Suprapubic skin (tissue), 4 donors: ENCODE measurements around the gene PPP1R26. TPM values are rescaled to one million over a fixed set of nuclear protein-coding genes. Genes with fewer than 3 reads are reported as not detected.

Experiments
- DNase-seq, 2 donors: peaks; one replicate each; pipeline ENCODE4 v3.0.0-alpha.2; 2019; ENCODE audit warnings: low spot score in 2 of 2
- H3K27ac ChIP-seq: fragments of 200-600 bp; sonication (generic); one replicate; pipeline ENCODE4 v1.5.1; 2019
- H3K27me3 ChIP-seq: fragments of 200-600 bp; sonication (generic); one replicate; pipeline ENCODE4 v1.5.1; 2019
- H3K36me3 ChIP-seq: fragments of 200-600 bp; sonication (generic); one replicate; pipeline ENCODE4 v1.5.1; 2019
- H3K4me1 ChIP-seq: fragments of 200-600 bp; sonication (generic); one replicate; pipeline ENCODE4 v1.5.1; 2019
- H3K4me3 ChIP-seq: fragments of 200-600 bp; sonication (generic); one replicate; pipeline ENCODE4 v1.5.1; 2019; ENCODE audit warnings: mild to moderate bottlenecking
- H3K9me3 ChIP-seq: fragments of 200-600 bp; sonication (generic); one replicate; pipeline ENCODE4 v1.5.1; 2019
- CTCF ChIP-seq, 2 donors: fragments of 200-600 bp in 1 of 2; fragments of 450-650 bp in 1 of 2; sonication (generic) in 1 of 2; IDR thresholded peaks; one replicate each; pipeline ENCODE4 v1.5.1; 2016 to 2019; ENCODE audit warnings: antibody characterized with exemption in 2 of 2, mild to moderate bottlenecking in 1 of 2, moderate library complexity in 1 of 2
- EP300 ChIP-seq: sonication (generic); formaldehyde crosslinking; IDR thresholded peaks from one replicate; pipeline ENCODE4 v1.6.1; 2017; ENCODE audit warnings: antibody characterized with exemption
- POLR2A ChIP-seq, 2 donors: fragments of 450-650 bp; IDR thresholded peaks; one replicate each; pipeline ENCODE4 v1.6.1; 2017; ENCODE audit warnings: antibody characterized with exemption in 2 of 2, mild to moderate bottlenecking in 2 of 2, moderate library complexity in 2 of 2
- POLR2AphosphoS5 ChIP-seq, 3 donors: sonication (generic); formaldehyde crosslinking; IDR thresholded peaks; one replicate each; pipeline ENCODE4 v1.6.1; 2017; ENCODE audit warnings: antibody characterized with exemption in 3 of 3
- WGBS: methylation state at CpG from one replicate; pipeline ENCODE4 v1.1.5; 2018; 5-methylcytosine and 5-hydroxymethylcytosine counted together
- total RNA-seq, 4 donors: library from RNA; depleted of rRNA; stranded (reverse); fragments of >200 nt; gene quantifications; one replicate each; pipeline ENCODE4 v1.1.0, GENCODE V29; 2016

The PPP1R26 gene
- total RNA-seq, 4 donors from 2014 or later, result 6.2 to 11.0 (median 9.0) TPM

GRCh38 chr9:135480940-135481310 lies 1.3 kb downstream of the PPP1R26 start:
- H3K27ac ChIP-seq, result no peak overlapping the region
- no peaks in the 10 kb centered on the region for H3K9me3 ChIP-seq
- H3K4me1 ChIP-seq, result peaks cover 15% of the 10 kb centered on the region
- peaks cover 20% of the 10 kb centered on the region for H3K36me3 ChIP-seq
- peak overlapping the region; percentile 83 for H3K4me3 ChIP-seq
- no peak for DNase-seq
- WGBS, result 37% methylated on average over 11 of the region's 11 CpGs
- H3K27me3 ChIP-seq, result no peaks in the 10 kb centered on the region
- TF ChIP-seq CTCF (IDR thresholded peaks at IDR 0.05) (no peak), POLR2A (IDR thresholded peaks at IDR 0.05) (no peak), POLR2AphosphoS5 (IDR thresholded peaks at IDR 0.05) (no peak), EP300 (no peak)

- 70% methylated on average over 7 of the region's 8 CpGs for WGBS
- DNase-seq, result no peak
- Histone ChIP-seq H3K4me3 (no peak overlapping the region), H3K27ac (no peak overlapping the region), H3K9me3 (no peaks in the 10 kb centered on the region), H3K36me3 (peaks cover 32% of the 10 kb centered on the region), H3K27me3 (no peaks in the 10 kb centered on the region), H3K4me1 (peaks cover 15% of the 10 kb centered on the region)
- TF ChIP-seq POLR2A (IDR thresholded peaks at IDR 0.05) (no peak), CTCF (IDR thresholded peaks at IDR 0.05) (no peak), EP300 (no peak), POLR2AphosphoS5 (IDR thresholded peaks at IDR 0.05) (no peak)
These were observed 2.6 kb downstream of the PPP1R26 start for GRCh38 chr9:135482015-135482754.

GRCh38 chr9:135484460-135485277 lies 5.1 kb downstream of the PPP1R26 start:
- Histone ChIP-seq H3K4me1 (peaks cover 7% of the 10 kb centered on the region), H3K9me3 (no peaks in the 10 kb centered on the region), H3K27ac (no peak overlapping the region), H3K27me3 (no peaks in the 10 kb centered on the region), H3K36me3 (peaks cover 55% of the 10 kb centered on the region), H3K4me3 (no peak overlapping the region)
- WGBS, result 96% methylated on average over 40 of the region's 47 CpGs
- no peak for DNase-seq
- TF ChIP-seq EP300, result no peak
- TF ChIP-seq POLR2AphosphoS5 (IDR thresholded peaks at IDR 0.05), result no peak
- no peak for TF ChIP-seq CTCF (IDR thresholded peaks at IDR 0.05)
- TF ChIP-seq POLR2A (IDR thresholded peaks at IDR 0.05), result no peak

DNA sequence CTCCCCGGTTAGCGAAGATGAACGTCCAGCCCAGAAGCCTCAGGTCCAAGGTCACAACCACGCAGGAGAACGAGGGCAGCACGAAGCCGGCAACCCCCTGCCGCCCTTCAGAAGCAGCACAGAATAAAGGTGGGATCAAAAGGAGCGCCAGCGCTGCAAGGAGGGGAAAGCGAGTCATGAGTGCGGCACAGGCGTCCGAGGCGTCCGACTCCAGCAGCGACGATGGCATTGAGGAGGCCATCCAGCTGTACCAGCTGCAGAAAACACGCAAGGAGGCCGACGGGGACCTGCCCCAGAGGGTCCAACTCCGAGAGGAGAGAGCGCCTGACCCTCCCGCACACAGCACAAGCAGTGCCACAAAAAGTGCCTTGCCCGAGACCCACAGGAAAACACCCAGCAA lies 5.8 kb downstream of the PPP1R26 start:
- no peak for TF ChIP-seq EP300
- no peak for TF ChIP-seq CTCF (IDR thresholded peaks at IDR 0.05)
- no peak for TF ChIP-seq POLR2A (IDR thresholded peaks at IDR 0.05)
- no peak for TF ChIP-seq POLR2AphosphoS5 (IDR thresholded peaks at IDR 0.05)
- 95% methylated on average over 25 of the region's 25 CpGs for WGBS

DNA sequence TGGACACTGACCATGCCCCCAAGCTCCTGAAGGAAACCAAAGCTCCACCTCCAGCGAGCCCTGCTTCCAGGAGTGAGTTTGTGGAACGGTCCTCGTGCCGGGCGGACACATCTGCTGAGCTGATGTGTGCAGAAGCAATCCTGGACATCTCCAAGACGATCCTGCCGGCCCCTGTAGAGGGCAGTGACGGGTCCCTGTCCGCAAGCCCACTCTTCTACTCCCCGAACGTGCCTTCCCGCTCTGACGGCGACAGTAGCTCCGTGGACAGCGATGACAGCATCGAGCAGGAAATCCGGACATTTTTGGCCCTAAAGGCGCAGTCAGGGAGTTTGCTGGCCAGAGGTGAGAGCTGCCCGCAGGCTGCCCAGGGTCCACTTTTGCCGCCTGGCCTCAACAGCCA lies 6.2 kb downstream of the PPP1R26 start:
- TF ChIP-seq CTCF (IDR thresholded peaks at IDR 0.05), result no peak
- TF ChIP-seq EP300, result no peak
- no peak for TF ChIP-seq POLR2A (IDR thresholded peaks at IDR 0.05)
- TF ChIP-seq POLR2AphosphoS5 (IDR thresholded peaks at IDR 0.05), result no peak
- Histone ChIP-seq H3K36me3 (peaks cover 56% of the 10 kb centered on the region), H3K27ac (no peak overlapping the region), H3K9me3 (no peaks in the 10 kb centered on the region), H3K4me1 (peaks cover 2% of the 10 kb centered on the region), H3K4me3 (no peak overlapping the region), H3K27me3 (no peaks in the 10 kb centered on the region)
- WGBS, result 97% methylated on average over 12 of the region's 21 CpGs
- no peak for DNase-seq

More for the DNA sequence above, 5.8 kb downstream of the PPP1R26 start:
- DNase-seq, result no peak
- H3K4me1 ChIP-seq, result peaks cover 7% of the 10 kb centered on the region
- H3K9me3 ChIP-seq, result no peaks in the 10 kb centered on the region
- H3K27ac ChIP-seq, result no peak overlapping the region
- H3K36me3 ChIP-seq, result peaks cover 56% of the 10 kb centered on the region
- no peak overlapping the region for H3K4me3 ChIP-seq
- no peaks in the 10 kb centered on the region for H3K27me3 ChIP-seq
